ENCODE results near the gene HOXB3.
A peak's percentile ranks its signal among the peaks of the same experiment; 100 is the strongest.

HOXB3 gene

GRCh38 chr17:48553826-48554225 is 36.2 kb downstream of the HOXB3 start:
- no peak for DNase-seq

GRCh38 chr17:48553190-48553547 is 36.9 kb downstream of the HOXB3 start:
- no peak for DNase-seq

GRCh38 chr17:48552466-48553189 is 37.4 kb downstream of the HOXB3 start:
- DNase-seq: no peak

GRCh38 chr17:48551596-48552465 is 38.2 kb downstream of the HOXB3 start:
- no peak for DNase-seq

GRCh38 chr17:48551214-48551555 is 38.9 kb downstream of the HOXB3 start:
- DNase-seq: no peak

GRCh38 chr17:48550502-48551213 is 39.4 kb downstream of the HOXB3 start:
- DNase-seq: no peak

- DNase-seq: no peak
Observed at GRCh38 chr17:48549914-48550501, 40.0 kb downstream of the HOXB3 start.

- no peak for DNase-seq
Observed at GRCh38 chr17:48549281-48549630, 40.8 kb downstream of the HOXB3 start.

GRCh38 chr17:48548523-48549280 is 41.3 kb downstream of the HOXB3 start:
- no peak for DNase-seq

GRCh38 chr17:48547808-48548522 is 42.1 kb downstream of the HOXB3 start:
- DNase-seq: no peak

GRCh38 chr17:48546924-48547807 is 42.9 kb downstream of the HOXB3 start:
- DNase-seq: no peak

- DNase-seq: no peak
Observed at GRCh38 chr17:48546137-48546923, 43.7 kb downstream of the HOXB3 start.

- DNase-seq: no peak
Observed at GRCh38 chr17:48545539-48545938, 44.5 kb downstream of the HOXB3 start.

GRCh38 chr17:48545022-48545375 is 45.0 kb downstream of the HOXB3 start, which contains the start of gene HOXB2:
Gene HOXB2, minus strand, starts transcription at chr17:48545109. Its CDS starts 198 bp downstream, at chr17:48544911.
- no peak for DNase-seq

- DNase-seq: peak; percentile 71
Observed at GRCh38 chr17:48544349-48545021, 45.6 kb downstream of the HOXB3 start.

- no peak for DNase-seq
Observed at GRCh38 chr17:48543854-48544348, 46.1 kb downstream of the HOXB3 start.

- peak; percentile 26 for DNase-seq
Observed at GRCh38 chr17:48543107-48543853, 46.8 kb downstream of the HOXB3 start.

GRCh38 chr17:48542698-48543106 is 47.3 kb downstream of the HOXB3 start:
- DNase-seq: no peak

Data from kidney glomerular epithelial cell (primary cell).